HT1080 (cell line): ENCODE data around the gene TOP3B. TPM values are rescaled to one million over a fixed set of nuclear protein-coding genes. Genes with fewer than 3 reads are reported as not detected.
A peak's percentile ranks its signal among the peaks of the same experiment; 100 is the strongest.

ENCODE experiments used
- DNase-seq: peaks from one replicate; pipeline ENCODE4 v3.0.0-alpha.2; 2015; ENCODE audit warnings: low read depth
- total RNA-seq: library from RNA; depleted of rRNA; stranded (reverse); fragments of >200 nt; shearing (Covaris generic); gene quantifications from 2 replicates; pipeline ENCODE4 v1.2.3, GENCODE V29; 2014

The TOP3B gene
- total RNA-seq, 1 experiment from 2014 or later = 48.9 TPM

DNA sequence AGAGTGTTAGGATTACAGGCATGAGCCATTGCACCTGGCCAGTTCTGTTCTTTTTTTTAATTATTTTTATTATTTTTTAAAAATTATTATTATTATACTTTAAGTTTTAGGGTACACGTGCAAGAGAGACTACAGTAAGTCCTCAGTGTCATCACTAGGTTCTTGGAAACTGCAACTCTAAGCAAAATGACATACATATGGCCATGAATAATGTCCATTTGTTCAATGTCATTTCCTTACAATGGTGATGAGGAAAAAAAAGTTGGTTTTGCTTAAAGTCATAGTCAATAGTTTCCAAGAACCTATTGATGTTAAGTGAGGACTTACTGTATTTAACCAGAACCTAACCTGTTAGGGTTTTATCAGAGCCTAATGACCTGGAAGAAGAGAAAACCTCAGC lies 29.4 kb upstream of the TOP3B start:
- no peak for DNase-seq

GRCh38 chr22:22010358-22010757 lies 27.8 kb upstream of the TOP3B start:
- no peak for DNase-seq

GRCh38 chr22:22009661-22010060 lies 27.1 kb upstream of the TOP3B start:
- DNase-seq = peak; percentile 21

- DNase-seq = no peak
Observed at GRCh38 chr22:22006596-22006990, 24.0 kb upstream of the TOP3B start.

DNA sequence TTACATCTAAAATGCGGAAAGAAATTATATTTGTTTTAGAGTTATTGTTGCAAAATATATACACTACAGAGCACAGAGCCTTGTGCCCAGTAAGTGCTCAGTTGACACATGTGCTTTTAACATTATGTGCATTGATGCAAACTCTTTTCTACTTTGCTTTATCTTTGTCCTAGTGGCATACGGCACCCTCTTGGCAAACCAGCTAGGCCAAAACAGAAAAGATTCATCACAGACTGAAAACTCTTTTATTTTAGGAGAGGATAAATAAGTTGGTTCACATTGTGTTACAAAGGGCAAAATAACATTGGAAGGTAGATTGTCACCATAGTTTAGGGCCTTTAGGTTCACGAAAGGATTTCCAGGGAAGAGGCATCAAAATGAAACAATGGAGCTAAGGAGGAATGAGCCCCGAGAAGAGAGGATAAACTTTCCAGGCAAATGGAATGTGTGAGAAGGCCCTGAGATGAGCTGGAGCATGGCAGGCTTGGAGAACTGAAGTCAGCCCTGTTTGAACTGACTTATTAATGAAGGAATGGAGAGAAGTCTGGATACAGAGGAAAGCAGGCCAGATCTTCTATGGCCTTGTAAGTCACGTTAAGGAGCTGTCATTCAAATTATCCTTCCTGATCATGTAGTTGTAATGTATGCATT lies 23.5 kb upstream of the TOP3B start:
- no peak for DNase-seq

DNA sequence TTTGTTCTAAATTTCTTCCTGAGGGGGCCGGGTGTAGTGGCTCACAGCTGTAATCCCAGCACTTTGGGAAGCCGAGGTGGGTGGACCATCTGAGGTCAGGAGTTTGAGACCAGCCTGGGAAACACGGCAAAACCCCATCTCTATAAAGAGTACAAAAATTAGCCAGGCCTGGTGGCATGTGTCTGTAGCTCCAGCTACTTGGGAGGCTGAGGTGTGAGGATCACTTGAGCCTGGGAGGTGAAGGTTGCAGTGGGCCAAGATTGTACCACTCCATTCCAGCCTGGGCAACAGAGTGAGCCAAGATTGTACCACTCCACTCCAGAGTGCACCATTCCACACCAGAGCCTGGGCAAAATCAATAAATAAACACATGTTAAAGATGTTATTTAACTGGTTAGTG lies 20.6 kb upstream of the TOP3B start:
- DNase-seq = no peak

DNA sequence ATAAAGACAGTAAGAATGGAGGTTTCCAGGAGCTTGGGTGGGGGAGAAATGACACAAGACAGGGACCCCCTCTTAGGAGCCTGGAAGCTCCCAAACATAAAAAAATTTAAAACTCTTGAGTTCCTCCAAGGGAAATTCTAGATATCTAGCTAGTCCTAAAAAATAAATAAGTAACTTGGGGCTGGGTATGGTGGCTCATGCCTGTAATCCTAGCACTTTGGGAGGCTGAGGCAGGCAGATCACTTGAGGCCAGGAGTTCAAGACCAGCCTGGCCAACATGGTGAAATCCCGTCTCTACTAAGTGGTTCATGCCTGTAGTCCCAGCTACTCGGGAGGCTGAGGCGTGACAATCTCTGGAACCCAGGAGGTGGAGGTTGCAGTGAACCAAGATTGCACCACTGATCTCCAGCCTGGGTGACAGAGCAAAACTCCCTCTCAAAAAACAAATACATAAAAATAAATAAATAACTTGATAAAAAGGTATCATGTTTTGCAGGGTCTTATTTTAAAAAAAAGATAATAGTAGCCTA lies 20.0 kb upstream of the TOP3B start:
- DNase-seq = no peak

- DNase-seq = no peak
Observed at GRCh38 chr22:22001664-22002525, 19.3 kb upstream of the TOP3B start.

- DNase-seq = no peak
Observed at GRCh38 chr22:21998595-21999247, 16.1 kb upstream of the TOP3B start.

GRCh38 chr22:21996175-21996720 lies 13.7 kb upstream of the TOP3B start:
- no peak for DNase-seq

- no peak for DNase-seq
Observed at GRCh38 chr22:21995660-21996059, 13.1 kb upstream of the TOP3B start.

- no peak for DNase-seq
Observed at GRCh38 chr22:21994881-21995444, 12.4 kb upstream of the TOP3B start.

DNA sequence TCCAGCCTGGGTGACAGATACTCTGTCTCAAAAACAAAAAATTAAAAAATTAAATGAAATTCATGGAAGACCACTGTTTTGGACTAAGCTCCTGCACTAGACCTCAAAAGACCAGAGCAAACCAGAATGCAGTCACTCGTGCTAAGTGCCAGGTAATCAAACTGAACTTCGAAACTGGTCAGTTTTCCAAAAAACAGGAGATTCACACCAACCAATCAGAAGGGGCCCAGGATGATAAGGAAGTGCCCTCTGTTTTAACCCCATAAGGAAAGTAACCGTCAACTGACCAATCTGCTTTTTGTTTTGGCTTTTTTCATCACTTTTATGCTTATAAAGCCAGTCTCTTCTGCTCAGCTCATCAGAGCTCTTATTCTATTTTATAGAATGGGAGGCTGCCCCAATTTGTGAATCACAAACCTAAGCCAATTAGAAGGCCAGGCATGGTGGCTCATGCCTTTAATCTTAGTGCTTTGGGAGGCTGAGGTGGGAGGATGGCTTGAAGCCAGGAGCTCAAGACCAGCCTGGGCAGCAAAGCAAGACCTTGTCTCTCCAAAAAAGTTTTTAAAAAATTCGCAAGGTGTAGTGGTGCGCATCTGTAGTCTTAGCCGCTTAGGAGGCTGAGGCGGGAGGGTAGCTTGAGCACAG lies 10.1 kb upstream of the TOP3B start:
- no peak for DNase-seq

DNA sequence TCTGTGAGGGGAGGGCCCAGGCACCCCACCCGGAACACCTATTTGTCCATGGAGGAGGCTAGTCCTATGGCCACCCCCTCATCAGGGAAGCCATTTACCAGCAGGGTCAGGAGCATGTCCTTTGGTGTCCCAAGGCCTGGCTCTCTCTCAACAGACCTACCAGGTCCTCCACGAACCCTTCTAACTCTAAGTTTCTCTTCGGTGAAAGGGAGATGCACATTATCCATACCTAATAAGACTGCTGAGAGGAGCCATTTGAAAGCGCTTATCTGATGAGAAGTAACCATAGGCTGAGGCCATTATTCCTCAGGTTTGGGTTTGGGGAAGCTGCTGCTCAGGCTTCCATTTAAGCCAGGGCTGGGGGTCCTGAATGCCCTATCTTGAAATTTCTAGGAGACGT lies 9.2 kb upstream of the TOP3B start:
- no peak for DNase-seq

DNA sequence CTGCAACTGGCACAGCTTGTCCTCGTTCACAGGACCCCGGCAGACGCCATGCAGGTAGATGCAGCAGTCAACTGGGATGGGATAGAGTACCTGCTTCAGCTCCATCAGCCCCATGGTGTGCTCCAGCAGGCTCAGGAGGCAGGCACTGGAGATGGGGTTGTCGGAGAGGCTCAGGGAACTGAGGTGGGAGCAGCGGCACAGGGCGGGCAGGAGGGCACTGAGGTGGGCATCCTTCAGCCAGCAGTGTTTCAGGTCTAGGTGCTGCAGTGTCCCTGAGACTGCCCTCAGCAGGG lies 8.7 kb upstream of the TOP3B start:
- no peak for DNase-seq

DNA sequence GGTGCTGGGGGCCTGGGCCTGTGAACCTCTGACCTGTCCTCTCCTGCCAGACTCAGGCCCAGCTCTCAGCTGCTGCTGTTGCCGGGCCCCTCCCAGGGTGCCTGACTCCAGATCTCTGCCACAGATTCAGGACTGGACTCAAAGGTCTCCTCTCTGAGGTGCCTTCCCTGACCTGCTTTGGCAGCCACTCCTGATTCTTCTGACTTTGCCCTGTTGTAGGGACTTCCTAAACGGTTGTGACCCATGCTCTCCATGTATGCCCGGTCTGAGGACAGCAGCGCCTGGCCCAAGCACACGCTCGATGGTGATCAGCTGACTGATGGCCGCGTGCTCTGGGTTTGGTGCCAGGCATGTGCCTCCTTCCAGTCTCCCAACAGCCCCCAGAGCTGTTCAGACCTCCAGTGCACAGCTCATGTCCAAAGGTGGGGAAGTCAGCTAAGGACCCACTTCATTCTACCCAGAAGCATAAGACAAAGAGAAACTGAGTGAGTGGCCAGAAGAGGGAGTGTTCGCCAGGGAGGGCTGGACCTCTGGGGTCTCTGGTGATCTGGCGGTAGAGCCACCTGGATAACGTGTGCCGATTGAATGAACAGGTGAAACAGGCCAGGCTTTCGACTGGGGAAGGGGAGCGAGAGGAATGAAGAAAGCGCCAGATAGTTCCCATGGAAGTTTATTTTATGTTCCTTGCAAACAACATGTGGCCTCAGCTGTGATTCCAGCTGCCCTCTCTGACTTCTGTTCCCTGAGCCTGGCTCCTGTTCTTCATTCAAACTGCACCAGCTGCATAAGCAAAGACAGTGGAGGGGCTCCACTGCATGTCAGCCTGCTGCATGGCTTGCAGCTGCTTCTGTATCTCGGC lies 8.1 kb upstream of the TOP3B start:
- DNase-seq = no peak

- DNase-seq = no peak
Observed at GRCh38 chr22:21989049-21989448, 6.5 kb upstream of the TOP3B start.

GRCh38 chr22:21985214-21985613 lies 2.6 kb upstream of the TOP3B start:
- no peak for DNase-seq

DNA sequence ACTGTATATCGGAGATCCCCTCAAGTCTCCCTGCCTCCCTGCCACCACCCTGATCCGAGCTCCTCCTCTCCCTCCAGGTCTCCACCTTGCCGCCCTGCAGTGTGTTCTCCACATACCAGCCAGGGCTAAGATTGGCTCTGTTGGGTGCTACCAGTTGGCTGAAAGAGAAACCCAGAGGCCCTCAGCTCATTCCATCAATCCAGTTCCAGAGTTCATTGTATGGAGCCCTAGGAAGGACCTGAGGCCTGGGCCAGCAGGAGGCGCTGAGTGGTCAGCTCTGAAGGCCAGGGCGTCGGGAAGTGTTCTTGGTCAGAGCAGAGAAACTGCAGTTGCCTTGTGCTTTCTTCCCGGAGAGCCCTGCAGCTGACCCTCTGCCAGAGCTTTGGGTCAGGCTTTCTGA lies 2.2 kb upstream of the TOP3B start:
- peak; percentile 42 for DNase-seq

DNA sequence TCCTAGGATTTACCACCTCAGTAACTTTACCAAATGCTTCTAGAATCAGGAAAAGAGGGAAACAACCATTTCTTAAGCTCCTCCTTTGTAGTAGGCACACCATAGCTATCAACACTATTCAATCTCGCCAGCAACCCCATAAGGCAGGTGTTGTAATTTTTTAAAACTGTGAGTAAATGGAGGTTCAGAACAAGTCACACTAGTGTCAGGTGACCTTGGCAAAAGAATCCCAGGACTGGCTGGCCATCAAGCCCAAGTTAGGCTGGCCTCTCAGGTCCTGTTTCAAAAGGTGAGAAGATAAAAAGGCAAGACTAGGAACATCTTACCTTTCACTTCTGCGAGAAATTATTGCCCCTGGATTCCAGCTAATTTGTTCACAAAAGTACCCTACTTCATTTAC lies 713 bp downstream of the TOP3B start:
- no peak for DNase-seq
